T-helper 22 cell (primary cell): ENCODE results near the gene KCTD10.
"Not testable (repeated sequence)": the region's sequence is repeated elsewhere in the genome, so short reads cannot be mapped to it uniquely, and the experiment has no call there.

Experiments used
- DNase-seq: peaks from one replicate; pipeline ENCODE4 v3.0.0-alpha.2; 2020; ENCODE audit warnings: low read depth

KCTD10 gene

GRCh38 chr12:109406147-109406546 is 71.0 kb downstream of the KCTD10 start:
- DNase-seq = not testable (repeated sequence)

- DNase-seq = not testable (repeated sequence)
Measured at GRCh38 chr12:109404841-109405240, 72.3 kb downstream of the KCTD10 start.
